ENCODE measurements around the gene GRIP2. TPM values are rescaled to one million over a fixed set of nuclear protein-coding genes. Genes with fewer than 3 reads are reported as not detected.
A peak's percentile ranks its signal among the peaks of the same experiment; 100 is the strongest.

GRIP2 gene
- total RNA-seq, 2 experiments from 2014 or later = not detected

GRCh38 chr3:14568269-14568668, 28.1 kb upstream of the GRIP2 start:
- intact Hi-C loops (cut with micrococcal nuclease) = no loop called here
- TF ChIP-seq, protein P1, sequence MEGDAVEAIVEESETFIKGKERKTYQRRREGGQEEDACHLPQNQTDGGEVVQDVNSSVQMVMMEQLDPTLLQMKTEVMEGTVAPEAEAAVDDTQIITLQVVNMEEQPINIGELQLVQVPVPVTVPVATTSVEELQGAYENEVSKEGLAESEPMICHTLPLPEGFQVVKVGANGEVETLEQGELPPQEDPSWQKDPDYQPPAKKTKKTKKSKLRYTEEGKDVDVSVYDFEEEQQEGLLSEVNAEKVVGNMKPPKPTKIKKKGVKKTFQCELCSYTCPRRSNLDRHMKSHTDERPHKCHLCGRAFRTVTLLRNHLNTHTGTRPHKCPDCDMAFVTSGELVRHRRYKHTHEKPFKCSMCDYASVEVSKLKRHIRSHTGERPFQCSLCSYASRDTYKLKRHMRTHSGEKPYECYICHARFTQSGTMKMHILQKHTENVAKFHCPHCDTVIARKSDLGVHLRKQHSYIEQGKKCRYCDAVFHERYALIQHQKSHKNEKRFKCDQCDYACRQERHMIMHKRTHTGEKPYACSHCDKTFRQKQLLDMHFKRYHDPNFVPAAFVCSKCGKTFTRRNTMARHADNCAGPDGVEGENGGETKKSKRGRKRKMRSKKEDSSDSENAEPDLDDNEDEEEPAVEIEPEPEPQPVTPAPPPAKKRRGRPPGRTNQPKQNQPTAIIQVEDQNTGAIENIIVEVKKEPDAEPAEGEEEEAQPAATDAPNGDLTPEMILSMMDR (IDR thresholded peaks at IDR 0.05) = no peak
- Mint-ChIP-seq H3K9me3 (no peaks in the 10 kb centered on the region), H3K27me3 (no peaks in the 10 kb centered on the region), H3K4me1 (ENCODE audit: low read depth) (peaks cover 9% of the 10 kb centered on the region), H3K4me3 (no peak overlapping the region), H3K27ac (no peak overlapping the region), H3K36me3 (ENCODE audit: low read depth) (no peaks in the 10 kb centered on the region)
- ChIA-PET CTCF (no interaction called here), POLR2A (no interaction called here)
- DNase-seq (no peak), ATAC-seq (no peak)

- no peak for DNase-seq
Measured at GRCh38 chr3:14566812-14567211, 26.7 kb upstream of the GRIP2 start.

DNA sequence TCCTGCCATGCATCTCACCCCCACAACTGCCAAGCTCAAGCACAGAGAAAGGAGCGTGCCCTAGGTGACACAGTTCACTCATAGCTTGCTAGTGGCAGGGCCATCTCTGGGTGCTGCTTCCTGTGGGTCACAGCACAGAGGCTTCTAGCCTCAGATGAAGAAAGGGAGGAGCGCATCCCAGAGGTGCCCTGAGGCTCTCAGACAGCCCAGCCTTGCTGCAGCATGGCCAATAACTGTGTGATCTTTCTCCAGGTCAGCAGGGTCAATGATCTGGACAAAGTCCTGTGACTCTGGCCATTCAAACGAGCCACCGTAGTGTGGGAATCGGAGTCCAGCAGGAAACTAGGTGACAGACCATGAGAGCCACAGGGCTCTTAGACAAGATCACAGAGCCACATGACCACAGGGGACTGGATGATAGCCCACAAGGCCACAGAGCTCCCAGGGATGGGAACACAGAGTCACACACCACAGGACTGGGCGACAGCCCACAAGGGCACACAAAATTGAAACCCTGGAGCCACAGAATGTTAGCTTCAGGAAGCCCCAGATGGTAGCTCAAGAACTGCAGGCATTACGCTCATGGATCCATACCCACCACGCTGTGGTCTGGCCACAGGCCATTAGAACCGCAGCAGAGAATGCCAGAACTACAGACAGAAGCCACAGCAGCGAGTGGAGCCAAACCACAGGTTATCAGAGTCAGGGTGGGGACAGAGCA, 25.9 kb upstream of the GRIP2 start:
- H3K27me3 Mint-ChIP-seq = no peaks in the 10 kb centered on the region
- H3K9me3 Mint-ChIP-seq = no peaks in the 10 kb centered on the region
- no peak overlapping the region for H3K27ac Mint-ChIP-seq
- ATAC-seq (no peak), DNase-seq (peak; percentile 30)
- ChIA-PET POLR2A (no interaction called here), CTCF (interaction anchor here (0.5 kb wide), 1 partner anchor 144 kb away, joined by 3 read pairs; no protein-coding TSS in a partner anchor)
- no peak overlapping the region for H3K4me3 Mint-ChIP-seq
- intact Hi-C loops (cut with micrococcal nuclease) = no loop called here
- TF ChIP-seq, protein P1 (IDR thresholded peaks at IDR 0.05) = no peak
- H3K4me1 Mint-ChIP-seq (ENCODE audit: low read depth) = peaks cover 9% of the 10 kb centered on the region
- no peaks in the 10 kb centered on the region for H3K36me3 Mint-ChIP-seq (ENCODE audit: low read depth)

More at GRCh38 chr3:14566812-14567211, 26.7 kb upstream of the GRIP2 start:
- H3K4me1 Mint-ChIP-seq (ENCODE audit: low read depth) = peaks cover 9% of the 10 kb centered on the region
- H3K4me3 Mint-ChIP-seq = no peak overlapping the region
- ATAC-seq = no peak
- H3K27ac Mint-ChIP-seq = no peak overlapping the region
- ChIA-PET POLR2A (no interaction called here), CTCF (no interaction called here)
- no peaks in the 10 kb centered on the region for H3K27me3 Mint-ChIP-seq
- no peaks in the 10 kb centered on the region for H3K36me3 Mint-ChIP-seq (ENCODE audit: low read depth)
- H3K9me3 Mint-ChIP-seq = no peaks in the 10 kb centered on the region
- TF ChIP-seq, protein P1 (IDR thresholded peaks at IDR 0.05) = no peak
- intact Hi-C loops (cut with micrococcal nuclease) = no loop called here

DNA sequence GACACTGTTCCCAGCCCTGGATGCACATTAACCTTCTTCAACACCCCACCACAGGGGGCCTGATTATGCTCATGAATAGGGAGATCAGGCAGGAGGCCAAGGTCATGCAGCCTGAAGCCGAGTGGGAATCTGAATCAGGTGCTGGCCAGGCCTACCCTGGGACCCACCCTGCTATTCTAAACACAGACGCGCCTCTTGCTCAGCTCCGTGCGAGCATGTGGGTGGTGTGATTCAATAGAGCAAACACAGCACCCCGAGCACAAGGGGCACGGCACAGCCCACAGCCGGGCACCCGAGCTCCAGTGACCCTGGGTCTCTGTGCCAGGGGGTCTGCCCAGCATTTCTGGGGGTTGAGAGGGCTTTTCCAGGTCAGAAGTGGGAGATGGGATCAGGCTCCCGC, 24.6 kb upstream of the GRIP2 start:
- CTCF ChIA-PET = no interaction called here
- intact Hi-C loops (cut with micrococcal nuclease) = no loop called here
- H3K27me3 Mint-ChIP-seq = no peaks in the 10 kb centered on the region
- ATAC-seq = no peak
- H3K4me3 Mint-ChIP-seq = no peak overlapping the region
- TF ChIP-seq, protein P1 (IDR thresholded peaks at IDR 0.05) = no peak
- POLR2A ChIA-PET = no interaction called here
- H3K27ac Mint-ChIP-seq = no peak overlapping the region
- H3K36me3 Mint-ChIP-seq (ENCODE audit: low read depth) = no peaks in the 10 kb centered on the region
- H3K4me1 Mint-ChIP-seq (ENCODE audit: low read depth) = peaks cover 5% of the 10 kb centered on the region
- no peaks in the 10 kb centered on the region for H3K9me3 Mint-ChIP-seq
- DNase-seq = no peak

DNA sequence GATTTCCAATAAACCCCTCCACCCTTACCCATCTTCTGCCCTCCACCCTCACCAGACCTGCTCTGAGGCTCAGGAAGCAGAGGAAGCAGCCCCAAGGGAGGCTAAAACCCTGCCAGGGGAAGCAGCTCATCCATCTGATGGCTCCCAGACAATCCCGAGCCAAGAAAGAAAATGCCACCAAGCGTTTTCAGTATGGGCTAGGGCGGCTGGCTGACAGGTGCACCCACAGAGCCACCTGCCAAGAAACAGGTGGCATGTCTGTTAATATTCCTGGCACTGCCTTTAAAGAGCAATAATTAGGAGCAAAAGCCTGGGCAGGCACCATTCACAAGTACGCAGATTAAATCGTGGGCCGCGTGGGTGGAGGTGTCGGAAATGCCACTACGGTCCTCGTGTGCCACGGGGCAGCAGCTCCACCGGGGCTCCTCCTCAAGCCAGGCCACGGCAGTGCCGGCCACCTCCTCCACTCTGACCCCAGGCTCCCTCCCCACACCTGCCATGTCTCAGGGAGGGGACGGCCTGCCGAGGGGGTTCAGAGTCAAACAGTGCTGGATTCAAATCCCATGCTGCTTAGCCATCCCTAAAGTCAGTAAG, 23.9 kb upstream of the GRIP2 start:
- no peaks in the 10 kb centered on the region for H3K27me3 Mint-ChIP-seq

More for the DNA sequence above, 23.9 kb upstream of the GRIP2 start:
- ChIA-PET CTCF (no interaction called here), POLR2A (no interaction called here)
- no peak for DNase-seq
- H3K36me3 Mint-ChIP-seq (ENCODE audit: low read depth) = no peaks in the 10 kb centered on the region
- H3K4me3 Mint-ChIP-seq = no peak overlapping the region
- no peaks in the 10 kb centered on the region for H3K9me3 Mint-ChIP-seq
- H3K27ac Mint-ChIP-seq = no peak overlapping the region
- TF ChIP-seq, protein P1 (IDR thresholded peaks at IDR 0.05) = no peak
- no peak for ATAC-seq
- peaks cover 2% of the 10 kb centered on the region for H3K4me1 Mint-ChIP-seq (ENCODE audit: low read depth)
- intact Hi-C loops (cut with micrococcal nuclease) = no loop called here

Measured in activated CD8-positive, alpha-beta T cell treated with anti-CD3 and anti-CD28 coated beads for 36 hours (primary cell).